SK-N-MC (cell line): Measurements from ENCODE around the gene MDN1.
"Not testable (repeated sequence)": the region's sequence is repeated elsewhere in the genome, so short reads cannot be mapped to it uniquely, and the experiment has no call there.

ENCODE experiments used
- DNase-seq: peaks from one replicate; pipeline ENCODE4 v3.0.0-alpha.2; 2011; ENCODE audit warnings: low read depth, low spot score
- H3K27ac ChIP-seq: fragments of 200-600 bp; sonication (generic); 2 replicates; pipeline ENCODE4 v1.5.1; 2016; ENCODE audit warnings: mixed run types
- H3K36me3 ChIP-seq: fragments of 200-600 bp; sonication (generic); 2 replicates; pipeline ENCODE4 v1.6.1; 2017; ENCODE audit warnings: antibody characterized with exemption, low read length, mixed read lengths; ENCODE audit not compliant: insufficient read depth
- H3K4me3 ChIP-seq: fragments of 200-600 bp; sonication (generic); 2 replicates; pipeline ENCODE4 v1.5.1; 2016
- H3K9ac ChIP-seq: fragments of 200-600 bp; sonication (generic); 2 replicates; pipeline ENCODE4 v1.8.0; 2017; ENCODE audit warnings: mixed run types, mixed read lengths; ENCODE audit not compliant: insufficient read length
- H3K9me3 ChIP-seq: fragments of 200-600 bp; sonication (generic); 2 replicates; pipeline ENCODE4 v1.6.1; 2017; ENCODE audit warnings: low read depth, mild to moderate bottlenecking, antibody characterized with exemption, low read length, moderate library complexity, mixed read lengths
- EZH2 ChIP-seq: fragments of 200-600 bp; sonication (generic); IDR thresholded peaks from one replicate; pipeline ENCODE4 v1.6.1; 2017; ENCODE audit warnings: antibody characterized with exemption
- FOXP2 ChIP-seq: optimal IDR thresholded peaks from 2 replicates; pipeline ENCODE3; 2011; ENCODE audit warnings: mild to moderate bottlenecking, moderate library complexity; ENCODE audit not compliant: insufficient read depth; ENCODE audit errors: extremely low read length, control extremely low read depth
- POLR2AphosphoS5 ChIP-seq: IDR thresholded peaks from 2 replicates; pipeline ENCODE4 v1.6.1; 2012; ENCODE audit warnings: mild to moderate bottlenecking, low read depth, low read length, borderline replicate concordance

The MDN1 gene

GRCh38 chr6:89644864-89645263, 174.7 kb downstream of the MDN1 start:
- no peak for DNase-seq
- H3K9me3 ChIP-seq = no peaks in the 10 kb centered on the region
- no peak overlapping the region for H3K4me3 ChIP-seq
- peaks cover 77% of the 10 kb centered on the region for H3K36me3 ChIP-seq
- H3K9ac ChIP-seq = no peak overlapping the region
- no peak overlapping the region for H3K27ac ChIP-seq
- TF ChIP-seq EZH2 (no peak), POLR2AphosphoS5 (no peak), FOXP2 (no peak)

GRCh38 chr6:89643406-89643805, 176.2 kb downstream of the MDN1 start:
- Histone ChIP-seq H3K27ac (no peak overlapping the region), H3K36me3 (peaks cover 64% of the 10 kb centered on the region), H3K9me3 (no peaks in the 10 kb centered on the region), H3K9ac (no peak overlapping the region), H3K4me3 (no peak overlapping the region)
- no peak for DNase-seq
- no peak for TF ChIP-seq POLR2AphosphoS5
- TF ChIP-seq EZH2 = no peak
- no peak for TF ChIP-seq FOXP2

- no peak overlapping the region for H3K4me3 ChIP-seq
- H3K36me3 ChIP-seq = peaks cover 59% of the 10 kb centered on the region
- no peak overlapping the region for H3K27ac ChIP-seq
- no peak for DNase-seq
- H3K9me3 ChIP-seq = no peaks in the 10 kb centered on the region
- TF ChIP-seq EZH2 = no peak
- no peak for TF ChIP-seq POLR2AphosphoS5
- TF ChIP-seq FOXP2 = no peak
- H3K9ac ChIP-seq = no peak overlapping the region
These were observed 176.6 kb downstream of the MDN1 start for GRCh38 chr6:89642956-89643355.

GRCh38 chr6:89641581-89641980, 178.0 kb downstream of the MDN1 start:
- not testable (repeated sequence) for DNase-seq, H3K4me3 ChIP-seq, H3K9ac ChIP-seq

GRCh38 chr6:89640804-89641203, 178.8 kb downstream of the MDN1 start:
- TF ChIP-seq FOXP2 (no peak), POLR2AphosphoS5 (no peak), EZH2 (no peak)
- Histone ChIP-seq H3K9ac (no peak overlapping the region), H3K36me3 (peaks cover 53% of the 10 kb centered on the region), H3K4me3 (no peak overlapping the region), H3K9me3 (no peaks in the 10 kb centered on the region), H3K27ac (no peak overlapping the region)
- DNase-seq = no peak

More at GRCh38 chr6:89641581-89641980, 178.0 kb downstream of the MDN1 start:
- peaks cover 53% of the 10 kb centered on the region for H3K36me3 ChIP-seq
- not testable (repeated sequence) for H3K27ac ChIP-seq, H3K9me3 ChIP-seq

GRCh38 chr6:89638320-89639195, 181.0 kb downstream of the MDN1 start, which contains the start of gene LYRM2:
Gene LYRM2 (minus strand): TSS chr6:89638747. CDS start chr6:89638716, 31 bp downstream.
- DNase-seq = peak; percentile 45
- Histone ChIP-seq H3K9ac (peak within 1 kb of the TSS; percentile 93), H3K36me3 (peaks cover 36% of the 10 kb centered on the region)

GRCh38 chr6:89637960-89638319, 181.7 kb downstream of the MDN1 start:
- no peak for DNase-seq
- TF ChIP-seq FOXP2 (no peak), EZH2 (no peak), POLR2AphosphoS5 (no peak)
- H3K27ac ChIP-seq = peak overlapping the region; percentile 78
- no peaks in the 10 kb centered on the region for H3K9me3 ChIP-seq
- H3K9ac ChIP-seq = peak overlapping the region; percentile 93
- peak overlapping the region; percentile 96 for H3K4me3 ChIP-seq
- peaks cover 29% of the 10 kb centered on the region for H3K36me3 ChIP-seq

More at GRCh38 chr6:89638320-89639195, 181.0 kb downstream of the MDN1 start, which contains the start of gene LYRM2:
- Histone ChIP-seq H3K4me3 (peak within 1 kb of the TSS; percentile 96), H3K27ac (peak within 1 kb of the TSS; percentile 78), H3K9me3 (no peaks in the 10 kb centered on the region)
- TF ChIP-seq POLR2AphosphoS5 (peak; percentile 98), FOXP2 (peak; percentile 77), EZH2 (no peak)

- H3K9ac ChIP-seq, H3K4me3 ChIP-seq, H3K9me3 ChIP-seq, DNase-seq, H3K27ac ChIP-seq: not testable (repeated sequence)
- peaks cover 20% of the 10 kb centered on the region for H3K36me3 ChIP-seq
These were observed 183.2 kb downstream of the MDN1 start for GRCh38 chr6:89636412-89636811.

- DNase-seq = no peak
- Histone ChIP-seq H3K4me3 (no peak overlapping the region), H3K27ac (no peak overlapping the region), H3K36me3 (peaks cover 2% of the 10 kb centered on the region; the same call in 1 of the 2 replicates), H3K9ac (no peak overlapping the region), H3K9me3 (no peaks in the 10 kb centered on the region)
- TF ChIP-seq POLR2AphosphoS5 (no peak), FOXP2 (no peak), EZH2 (no peak)
These were observed 189.1 kb downstream of the MDN1 start for GRCh38 chr6:89630488-89630887.
